IMR-90 (cell line): ENCODE results near the gene MEIS2. TPM values are rescaled to one million over a fixed set of nuclear protein-coding genes. Genes with fewer than 3 reads are reported as not detected.

Source experiments
- ATAC-seq: fragments of 200-7000 bp; cut with Tn5 transposase; 2 replicates; pipeline ENCODE4 v1.9.1; 2020; ENCODE audit warnings: low read depth, mild to moderate bottlenecking, moderate library complexity
- BruUV-seq: library from RNA; stranded (reverse); fragments of 400-500 nt; replicated peaks from 2 replicates; lab custom pipeline; 2021; lab: Mats Ljungman, UMichigan
- CTCF ChIA-PET: fragments of 300-600 bp; formaldehyde crosslinking; extraction: SDS; loops from one replicate; lab custom pipeline; 2021; ENCODE audit warnings: antibody characterized with exemption; lab: Yijun Ruan, JAX
- POLR2A ChIA-PET: fragments of 300-600 bp; sonication (Branson Sonifier 250); formaldehyde crosslinking; loops from one replicate; lab custom pipeline; 2022; ENCODE audit warnings: antibody characterized with exemption; ENCODE audit not compliant: unreplicated experiment; lab: Charles Lee
- DNase-seq: peaks from one replicate; pipeline ENCODE4 v3.0.0; 2013
- H2AFZ ChIP-seq: replicated peaks from 2 replicates; pipeline ENCODE3; 2013; ENCODE audit warnings: low read length, mild to moderate bottlenecking; ENCODE audit not compliant: poor library complexity
- H2AK5ac ChIP-seq: 2 replicates; pipeline ENCODE4 v1.6.1; 2013; ENCODE audit warnings: low read depth, low read length, inconsistent platforms
- H2AK9ac ChIP-seq: replicated peaks from 2 replicates; pipeline ENCODE3; 2013; ENCODE audit warnings: mild to moderate bottlenecking, low read depth, low read length, moderate library complexity; ENCODE audit not compliant: poor library complexity
- H2BK120ac ChIP-seq: 2 replicates; pipeline ENCODE4 v1.6.1; 2013; ENCODE audit warnings: low read depth, low read length, inconsistent platforms
- H2BK15ac ChIP-seq: 3 replicates; pipeline ENCODE4 v1.6.1; 2013; ENCODE audit warnings: low read depth, low read length, inconsistent platforms
- H2BK20ac ChIP-seq: 2 replicates; pipeline ENCODE4 v1.6.1; 2013; ENCODE audit warnings: low read depth, mild to moderate bottlenecking, inconsistent platforms, low read length, moderate library complexity
- H2BK5ac ChIP-seq: 2 replicates; pipeline ENCODE4 v1.6.1; 2013; ENCODE audit warnings: mild to moderate bottlenecking, low read depth, low read length, inconsistent platforms; ENCODE audit not compliant: poor library complexity, severe bottlenecking
- H3K14ac ChIP-seq: replicated peaks from 2 replicates; pipeline ENCODE4 v1.6.1; 2013; ENCODE audit warnings: low read depth, low read length, inconsistent platforms
- H3K18ac ChIP-seq: 2 replicates; pipeline ENCODE4 v1.6.1; 2013; ENCODE audit warnings: low read depth, low read length, control low read depth
- H3K23ac ChIP-seq: 2 replicates; pipeline ENCODE4 v1.6.1; 2013; ENCODE audit warnings: low read depth, low read length, inconsistent platforms
- H3K27ac ChIP-seq: 2 replicates; pipeline ENCODE4 v1.5.1; 2013; ENCODE audit warnings: mild to moderate bottlenecking, control low read depth, low read length; ENCODE audit not compliant: insufficient read depth
- H3K27me3 ChIP-seq: 2 replicates; pipeline ENCODE4 v1.6.1; 2013; ENCODE audit warnings: low read length; ENCODE audit not compliant: control insufficient read depth, insufficient read depth
- H3K36me3 ChIP-seq: 2 replicates; pipeline ENCODE4 v1.6.1; 2013; ENCODE audit warnings: low read length, mixed read lengths; ENCODE audit not compliant: control insufficient read depth, insufficient read depth
- H3K4ac ChIP-seq: 2 replicates; pipeline ENCODE4 v1.6.1; 2013; ENCODE audit warnings: low read depth, low read length, inconsistent platforms
- H3K4me1 ChIP-seq: 2 replicates; pipeline ENCODE4 v1.6.1; 2013; ENCODE audit warnings: low read length, mixed read lengths; ENCODE audit not compliant: control insufficient read depth, insufficient read depth
- H3K4me2 ChIP-seq: 2 replicates; pipeline ENCODE4 v1.6.1; 2013; ENCODE audit warnings: low read depth, mild to moderate bottlenecking, control low read depth, low read length, moderate library complexity
- H3K4me3 ChIP-seq: 2 replicates; pipeline ENCODE4 v1.5.1; 2013; ENCODE audit warnings: low read depth, mild to moderate bottlenecking, control low read depth, low read length, moderate library complexity; ENCODE audit not compliant: insufficient read depth
- H3K56ac ChIP-seq: 2 replicates; pipeline ENCODE4 v1.6.1; 2013; ENCODE audit warnings: low read length, inconsistent platforms; ENCODE audit not compliant: insufficient read depth; ENCODE audit errors: extremely low read depth
- H3K79me1 ChIP-seq, 2 experiments: 2 replicates each; pipeline ENCODE4 v1.6.1; 2013; ENCODE audit warnings: low read length in 2 of 2, inconsistent platforms in 1 of 2, low read depth in 1 of 2
- H3K9ac ChIP-seq: 2 replicates; pipeline ENCODE4 v1.6.1; 2013; ENCODE audit warnings: low read depth, low read length, control low read depth
- H3K9me1 ChIP-seq: 2 replicates; pipeline ENCODE4 v1.6.1; 2013; ENCODE audit warnings: low read length, inconsistent platforms; ENCODE audit not compliant: insufficient read depth
- H3K9me3 ChIP-seq: 2 replicates; pipeline ENCODE4 v1.6.1; 2013; ENCODE audit warnings: low read length; ENCODE audit not compliant: control insufficient read depth, insufficient read depth
- H4K20me1 ChIP-seq: 2 replicates; pipeline ENCODE4 v1.6.1; 2013; ENCODE audit warnings: low read length, inconsistent platforms; ENCODE audit not compliant: insufficient read depth
- H4K5ac ChIP-seq: 2 replicates; pipeline ENCODE4 v1.6.1; 2013; ENCODE audit warnings: mild to moderate bottlenecking, low read depth, low read length, control low read depth
- H4K8ac ChIP-seq, 2 experiments: 2 replicates each; pipeline ENCODE4 v1.6.1; 2013; ENCODE audit warnings: low read depth in 2 of 2, low read length in 2 of 2, control low read depth in 1 of 2, inconsistent platforms in 1 of 2
- H4K91ac ChIP-seq: 2 replicates; pipeline ENCODE4 v1.6.1; 2013; ENCODE audit warnings: low read depth, low read length, inconsistent platforms; ENCODE audit not compliant: insufficient read depth
- BHLHE40 ChIP-seq: fragments of 150-350 bp; IDR thresholded peaks from 2 replicates; pipeline ENCODE4 v1.6.1; 2016; ENCODE audit warnings: mild to moderate bottlenecking, low read depth, low read length
- CEBPB ChIP-seq: IDR thresholded peaks from 2 replicates; pipeline ENCODE4 v1.6.1; 2012; ENCODE audit warnings: low read depth, low read length, improper control_type of control experiment
- CHD1 ChIP-seq: IDR thresholded peaks from 2 replicates; pipeline ENCODE4 v1.6.1; 2012; ENCODE audit warnings: low read depth, low read length, improper control_type of control experiment
- MAFK ChIP-seq: IDR thresholded peaks from 2 replicates; pipeline ENCODE4 v1.6.1; 2012; ENCODE audit warnings: low read depth, low read length, improper control_type of control experiment
- MAZ ChIP-seq: IDR thresholded peaks from 2 replicates; pipeline ENCODE4 v1.6.1; 2012; ENCODE audit warnings: low read depth, mild to moderate bottlenecking, low read length, improper control_type of control experiment, moderate library complexity, borderline replicate concordance
- MXI1 ChIP-seq: IDR thresholded peaks from 2 replicates; pipeline ENCODE4 v1.6.1; 2012; ENCODE audit warnings: low read depth, mild to moderate bottlenecking, low read length, moderate library complexity, borderline replicate concordance
- NFE2L2 ChIP-seq: fragments of 150-350 bp; IDR thresholded peaks from 2 replicates; pipeline ENCODE4 v1.6.1; 2016; ENCODE audit warnings: low read depth, mild to moderate bottlenecking, low read length
- POLR2A ChIP-seq: IDR thresholded peaks from 2 replicates; pipeline ENCODE4 v1.6.1; 2012; ENCODE audit warnings: mild to moderate bottlenecking, low read depth, low read length
- RAD21 ChIP-seq: IDR thresholded peaks from 2 replicates; pipeline ENCODE4 v1.6.1; 2012; ENCODE audit warnings: low read length, improper control_type of control experiment
- RCOR1 ChIP-seq: IDR thresholded peaks from 2 replicates; pipeline ENCODE4 v1.6.1; 2012; ENCODE audit warnings: mild to moderate bottlenecking, low read length, improper control_type of control experiment; ENCODE audit not compliant: insufficient replicate concordance
- RFX5 ChIP-seq: IDR thresholded peaks from 2 replicates; pipeline ENCODE4 v1.8.0; 2012; ENCODE audit warnings: low read depth, mild to moderate bottlenecking, low read length, moderate library complexity
- SMC3 ChIP-seq: fragments of 150-350 bp; IDR thresholded peaks from 2 replicates; pipeline ENCODE4 v1.6.1; 2016; ENCODE audit warnings: low read depth, mild to moderate bottlenecking, antibody characterized with exemption, low read length, moderate library complexity
- dilution Hi-C: fragments of 300-500 bp; cut with HindIII; formaldehyde crosslinking; loops from one replicate; pipeline ENCODE4 v1.14.3; 2018; ENCODE audit warnings: low sequenced_read_pairs; ENCODE audit not compliant: unreplicated experiment
- in situ Hi-C: fragments of 300-500 bp; cut with MboI; formaldehyde crosslinking; loops from 3 replicates; pipeline ENCODE4 v1.14.3; 2019; ENCODE audit warnings: low sequenced_read_pairs, inconsistent platforms, mixed read lengths
- intact Hi-C: fragments of 100-400 bp; cut with micrococcal nuclease; formaldehyde crosslinking; loops from 2 replicates; pipeline ENCODE4 v1.10.0; 2022
- polyA plus RNA-seq, 3 experiments: library from polyadenylated mRNA; depleted of rRNA; stranded (reverse); fragments of >200 nt; gene quantifications; 2 replicates each; pipeline ENCODE4 v1.2.3, GENCODE V29; 2012; ENCODE audit warnings: low replicate concordance in 1 of 3
- total RNA-seq: library from RNA; depleted of rRNA; stranded (reverse); fragments of >200 nt; gene quantifications from 2 replicates; pipeline ENCODE4 v1.2.3, GENCODE V29; 2012
- TF ChIP-seq, protein P1 (sequence below): fragments of 150-350 bp; IDR thresholded peaks from 2 replicates; pipeline ENCODE4 v1.6.1; 2017; ENCODE audit warnings: mild to moderate bottlenecking, antibody characterized with exemption, low read length, low read depth

MEIS2 gene
- total and polyA plus RNA-seq, 2 of the 4 experiments (the other 2 are of a cell fraction): 70.1 to 71.3 TPM

DNA sequence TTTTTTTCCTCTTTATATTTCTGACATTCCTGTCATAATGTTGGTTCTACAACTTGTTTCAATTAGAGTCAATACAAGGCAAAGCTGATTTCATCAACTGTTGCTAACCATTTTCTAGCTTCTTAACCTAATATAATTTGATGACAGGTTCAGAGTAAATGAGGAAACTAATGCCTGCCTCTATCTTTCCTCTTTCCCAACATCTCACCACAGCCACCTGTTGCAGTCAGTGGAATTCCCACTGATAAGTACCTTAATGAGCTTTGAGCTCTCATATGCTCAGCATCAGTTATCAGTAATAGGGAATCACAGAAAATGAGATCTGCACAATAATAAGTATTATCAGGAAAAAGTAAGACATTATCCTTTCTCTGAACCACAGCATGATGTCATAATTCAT, 241.9 kb downstream of the MEIS2 start:
- dilution Hi-C loops: no loop called here
- Histone ChIP-seq H3K56ac (no peak overlapping the region), H3K27ac (no peak overlapping the region), H3K18ac (no peak overlapping the region), H3K23ac (no peak overlapping the region), H3K14ac (no peak overlapping the region), H3K9ac (no peak overlapping the region), H4K5ac (no peak overlapping the region), H2BK120ac (no peak overlapping the region), H2BK15ac (no peak overlapping the region), H3K4me3 (no peak overlapping the region), H4K8ac (no peak overlapping the region), H3K4me1 (no peaks in the 10 kb centered on the region), H4K91ac (no peak overlapping the region), H3K9me1 (no peaks in the 10 kb centered on the region), H2AFZ (no peak overlapping the region), H3K9me3 (no peaks in the 10 kb centered on the region), H3K27me3 (no peaks in the 10 kb centered on the region), H4K20me1 (no peaks in the 10 kb centered on the region), H3K4me2 (no peak overlapping the region), H3K4ac (no peak overlapping the region), H3K79me1 (no peaks in the 10 kb centered on the region), H2BK5ac (no peak overlapping the region), H2AK5ac (no peak overlapping the region), H2BK20ac (no peak overlapping the region), H3K36me3 (no peaks in the 10 kb centered on the region), H2AK9ac (no peak overlapping the region)
- no peak for DNase-seq
- BruUV-seq: no TSS peak
- intact Hi-C loops: no loop called here
- in situ Hi-C loops: no loop called here
- ATAC-seq: no peak
- ChIA-PET CTCF (no interaction called here), POLR2A (no interaction called here)
- TF ChIP-seq NFE2L2: no peak
- TF ChIP-seq RFX5: no peak
- no peak for TF ChIP-seq POLR2A
- TF ChIP-seq BHLHE40: no peak
- no peak for TF ChIP-seq SMC3
- TF ChIP-seq, protein P1, sequence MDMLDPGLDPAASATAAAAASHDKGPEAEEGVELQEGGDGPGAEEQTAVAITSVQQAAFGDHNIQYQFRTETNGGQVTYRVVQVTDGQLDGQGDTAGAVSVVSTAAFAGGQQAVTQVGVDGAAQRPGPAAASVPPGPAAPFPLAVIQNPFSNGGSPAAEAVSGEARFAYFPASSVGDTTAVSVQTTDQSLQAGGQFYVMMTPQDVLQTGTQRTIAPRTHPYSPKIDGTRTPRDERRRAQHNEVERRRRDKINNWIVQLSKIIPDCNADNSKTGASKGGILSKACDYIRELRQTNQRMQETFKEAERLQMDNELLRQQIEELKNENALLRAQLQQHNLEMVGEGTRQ: no peak
- TF ChIP-seq RAD21: no peak
- TF ChIP-seq MXI1: no peak
- no peak for TF ChIP-seq RCOR1
- TF ChIP-seq CHD1: no peak
- TF ChIP-seq CEBPB: no peak
- TF ChIP-seq MAZ: no peak
- TF ChIP-seq MAFK: no peak
